Urothelium cell line (cell line): ENCODE data around the gene KIF20B.
"Not testable (repeated sequence)": the region's sequence is repeated elsewhere in the genome, so short reads cannot be mapped to it uniquely, and the experiment has no call there.

ENCODE experiments used
- DNase-seq: peaks from one replicate; pipeline ENCODE4 v3.0.0; 2011; ENCODE audit warnings: low spot score, mixed read lengths
- FAIRE-seq: peaks from 2 replicates; lab custom pipeline; 2011; peaks lifted over from hg19 to GRCh38; lab: Jason Lieb, UNC

The KIF20B gene

DNA sequence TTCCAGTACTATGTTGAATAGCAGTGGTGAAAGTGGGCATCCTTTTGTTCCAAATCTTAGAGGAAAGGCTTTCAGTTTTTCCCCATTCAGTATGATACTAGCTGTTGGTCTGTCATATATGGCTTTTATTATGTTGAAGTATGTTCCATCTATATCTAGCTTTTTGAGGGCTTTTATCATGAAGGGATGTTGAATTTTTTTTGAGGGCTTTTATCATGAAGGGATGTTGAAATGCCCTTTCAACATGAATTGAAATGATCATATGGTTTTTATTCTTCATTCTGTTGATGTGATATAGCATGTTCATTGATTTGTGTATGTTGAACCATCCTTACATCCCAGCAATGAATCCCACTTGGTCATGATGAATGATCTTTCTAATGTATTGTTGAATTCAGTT lies 75.3 kb downstream of the KIF20B start:
- FAIRE-seq (no peak), DNase-seq (no peak)

DNA sequence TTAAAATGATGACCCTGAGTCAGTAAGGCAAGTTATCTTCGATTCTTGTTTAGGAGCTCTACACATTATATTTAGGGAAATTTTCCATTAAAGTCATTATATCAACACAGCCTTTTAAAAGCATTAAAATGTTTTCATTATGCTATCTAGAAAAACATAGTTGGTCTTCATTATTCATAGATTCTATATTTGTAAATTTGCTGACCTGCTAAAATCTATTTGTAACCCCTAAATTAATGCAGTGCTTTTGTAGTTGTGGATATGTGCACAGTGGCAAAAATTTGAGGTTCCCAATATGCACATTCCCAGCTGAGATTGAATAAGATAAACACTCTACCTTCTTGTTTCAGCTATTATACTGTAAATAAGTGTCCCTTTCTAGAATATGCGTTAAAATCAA lies 81.1 kb downstream of the KIF20B start:
- DNase-seq (no peak), FAIRE-seq (no peak)

GRCh38 chr10:89783406-89783805 lies 82.0 kb downstream of the KIF20B start:
- FAIRE-seq = no peak
- no peak for DNase-seq

- FAIRE-seq = no peak
Measured at GRCh38 chr10:89785095-89785494, 83.7 kb downstream of the KIF20B start.

GRCh38 chr10:89789188-89789877 lies 87.9 kb downstream of the KIF20B start:
- no peak for FAIRE-seq
- DNase-seq = no peak

More at GRCh38 chr10:89785095-89785494, 83.7 kb downstream of the KIF20B start:
- DNase-seq = no peak

- no peak for FAIRE-seq
- no peak for DNase-seq
Measured at GRCh38 chr10:89792187-89792586, 90.8 kb downstream of the KIF20B start.

GRCh38 chr10:89793649-89794254 lies 92.4 kb downstream of the KIF20B start:
- FAIRE-seq (no peak), DNase-seq (peak; percentile 64)

DNA sequence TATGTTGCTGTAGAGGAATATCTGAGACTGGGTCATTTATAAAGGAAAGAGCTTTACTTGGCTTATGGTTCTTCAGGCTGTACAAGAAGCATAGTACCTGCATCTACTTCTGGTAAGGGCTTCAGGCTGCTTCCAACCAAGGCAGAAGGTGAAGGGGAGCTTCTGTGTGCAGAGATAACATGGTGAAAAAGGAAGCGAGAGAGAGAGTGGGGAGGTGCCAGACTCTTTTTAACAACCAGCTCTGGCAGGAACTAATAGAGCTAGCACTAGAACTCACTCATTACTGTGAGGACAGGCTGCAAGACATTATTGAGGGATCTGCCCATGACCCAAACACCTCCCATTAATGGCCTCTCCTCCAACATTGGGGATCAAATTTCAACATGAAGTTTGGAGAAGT lies 94.5 kb downstream of the KIF20B start:
- FAIRE-seq (no peak), DNase-seq (no peak)

DNA sequence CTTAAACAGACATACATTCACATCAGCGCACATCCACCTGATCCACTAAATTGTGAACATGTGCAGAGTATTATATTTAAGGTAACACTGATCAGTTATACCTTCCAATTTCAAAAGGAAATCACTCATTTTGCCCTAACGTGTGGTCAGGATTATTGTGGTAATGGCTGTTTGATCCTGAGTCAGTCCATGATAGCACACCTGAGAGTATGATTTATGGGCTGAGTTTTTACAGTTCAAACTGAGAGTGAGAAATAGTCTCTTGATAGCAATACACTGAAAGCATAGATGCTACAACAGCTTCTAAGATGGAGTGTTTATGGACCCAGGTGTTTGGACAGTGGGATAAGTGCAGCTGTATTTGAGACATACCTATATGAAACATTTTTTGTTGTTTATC lies 96.7 kb downstream of the KIF20B start:
- FAIRE-seq (no peak), DNase-seq (no peak)

GRCh38 chr10:89799573-89799972 lies 98.2 kb downstream of the KIF20B start:
- FAIRE-seq (no peak), DNase-seq (no peak)

DNA sequence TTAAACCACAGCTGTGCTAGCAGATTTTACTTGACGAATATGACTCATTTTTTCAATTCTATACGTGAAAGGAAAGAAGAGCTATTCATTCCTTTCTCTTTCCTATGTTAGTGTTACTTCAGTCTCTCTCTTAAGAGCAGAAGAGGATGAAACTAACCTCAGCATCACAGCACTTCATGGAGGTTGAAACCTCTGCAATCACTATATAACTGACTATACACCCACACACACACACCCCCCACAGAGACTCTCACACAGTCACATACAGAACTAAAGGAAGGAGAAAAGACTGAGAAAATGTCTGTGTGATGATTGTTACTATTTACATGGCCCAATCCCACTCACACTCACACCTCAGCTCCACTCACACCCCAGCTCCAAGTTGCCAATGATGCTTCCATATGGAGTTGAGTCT lies 104.2 kb downstream of the KIF20B start:
- FAIRE-seq = no peak
- DNase-seq = no peak

DNA sequence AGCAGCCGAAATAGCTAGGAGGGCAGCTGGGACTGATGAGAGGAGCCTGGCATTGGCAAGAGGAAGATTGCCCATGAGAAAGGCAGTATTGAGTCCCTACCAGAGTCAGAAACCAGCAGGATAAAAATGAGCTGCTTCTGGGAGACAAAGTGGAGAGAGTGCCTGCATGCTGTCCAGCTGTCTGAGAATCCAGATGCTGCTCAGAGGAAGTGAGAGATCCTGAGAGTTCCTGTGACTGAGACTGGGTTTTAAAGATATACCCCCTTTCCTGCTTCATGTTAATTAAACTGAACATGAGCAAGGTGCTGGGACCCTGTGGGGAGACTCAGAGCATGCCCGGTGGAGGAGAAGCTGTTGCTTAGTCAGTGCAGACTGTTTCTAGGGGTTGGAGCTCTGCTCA lies 107.5 kb downstream of the KIF20B start:
- FAIRE-seq (no peak), DNase-seq (no peak)

GRCh38 chr10:89809766-89810165 lies 108.4 kb downstream of the KIF20B start:
- FAIRE-seq (no peak), DNase-seq (no peak)

GRCh38 chr10:89810908-89811525 lies 109.6 kb downstream of the KIF20B start:
- no peak for FAIRE-seq
- no peak for DNase-seq

DNA sequence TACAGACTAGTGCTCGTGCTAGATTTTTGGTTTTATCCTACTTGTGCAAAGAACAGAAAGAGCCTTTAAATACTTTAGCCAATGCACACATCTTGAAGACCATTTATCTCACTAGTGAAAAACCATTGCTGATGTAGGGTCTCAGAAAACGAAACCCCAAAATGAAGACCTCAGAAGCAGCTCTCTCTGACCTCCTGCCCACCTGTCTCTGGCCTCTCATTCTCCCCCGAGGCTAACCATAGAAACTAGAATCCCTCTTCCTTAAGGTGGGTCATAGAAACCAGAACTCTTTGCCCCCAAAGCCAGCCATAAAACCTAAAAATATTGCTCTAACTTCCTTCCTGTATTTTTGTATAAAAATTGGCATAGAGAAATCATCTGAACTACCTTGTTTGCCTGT lies 112.2 kb downstream of the KIF20B start:
- FAIRE-seq = no peak
- no peak for DNase-seq

DNA sequence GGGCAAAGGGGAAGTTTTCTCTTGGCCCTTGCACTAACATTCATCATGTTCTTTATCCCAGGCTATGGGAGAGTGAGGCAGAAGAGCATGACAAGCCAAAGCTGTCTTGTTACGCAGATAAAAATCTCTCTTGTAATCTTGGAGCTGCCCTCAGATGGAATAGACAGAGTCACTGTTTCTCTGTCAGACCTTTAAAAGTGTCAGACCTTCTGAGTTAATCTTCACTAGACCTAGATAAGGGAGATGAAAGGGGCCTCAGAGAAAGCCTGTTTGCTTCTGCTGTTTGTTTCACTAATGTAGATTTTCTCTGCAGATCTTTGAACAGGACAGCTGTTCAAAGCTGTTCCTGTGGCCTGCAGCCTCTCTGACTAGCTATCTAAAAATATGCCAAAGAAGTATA lies 112.9 kb downstream of the KIF20B start:
- no peak for FAIRE-seq
- no peak for DNase-seq

DNA sequence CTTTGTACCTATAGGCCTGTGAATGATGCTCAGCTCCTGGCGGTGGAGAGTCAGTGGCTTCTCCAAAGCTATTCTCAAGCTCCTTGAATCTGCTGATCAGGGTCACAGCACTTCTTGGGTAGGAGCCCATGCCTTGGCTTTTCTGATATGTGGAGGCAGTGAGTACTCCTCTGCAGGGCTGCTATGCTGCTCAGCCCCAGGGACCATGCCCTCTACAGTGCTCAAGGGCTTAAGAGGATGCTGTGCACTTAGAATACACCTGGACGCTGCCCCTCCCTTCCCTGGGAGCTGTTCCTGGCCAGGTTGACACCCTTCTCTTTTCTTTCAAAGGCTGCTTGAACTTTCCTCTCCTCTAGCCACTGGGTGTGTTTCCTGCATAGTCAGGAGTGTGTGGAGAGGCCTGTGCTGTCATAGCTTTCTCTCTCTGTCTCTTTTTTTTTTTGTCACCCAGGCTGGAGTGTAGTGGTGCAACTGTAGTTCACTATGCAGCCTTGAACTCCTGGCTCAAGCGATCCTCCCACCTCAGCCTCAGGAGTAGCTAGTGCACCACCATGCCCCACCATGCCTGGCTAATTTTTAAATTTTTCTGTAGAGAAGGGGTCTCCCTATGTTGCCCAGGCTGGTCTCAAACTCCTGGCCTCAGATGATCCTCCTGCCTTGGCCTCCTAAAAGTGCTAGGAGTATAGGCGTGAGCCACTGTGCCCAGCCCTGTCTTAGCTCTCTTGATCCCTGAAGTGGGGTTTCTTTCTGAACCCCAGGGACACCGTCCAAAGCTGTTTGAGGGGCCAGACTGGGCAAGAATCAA lies 113.9 kb downstream of the KIF20B start:
- FAIRE-seq (no peak), DNase-seq (no peak)

DNA sequence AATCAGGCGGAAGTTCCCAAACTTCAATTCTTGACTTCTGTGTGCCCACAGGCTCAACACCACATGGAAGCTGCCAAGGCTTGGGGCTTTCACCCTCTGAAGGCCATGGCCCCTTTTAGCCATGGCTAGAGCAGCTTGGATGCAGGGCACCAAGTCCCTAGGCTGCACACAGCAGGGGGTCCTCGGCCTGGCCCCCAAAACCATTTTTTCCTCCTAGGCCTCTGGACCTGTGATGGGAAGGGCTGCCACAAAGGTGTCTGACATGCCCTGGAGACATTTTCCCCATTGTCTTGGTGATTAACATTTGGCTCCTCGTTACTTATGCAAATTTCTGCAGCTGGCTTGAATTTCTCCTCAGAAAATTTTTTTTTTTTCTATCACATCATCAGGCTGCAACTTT lies 117.6 kb downstream of the KIF20B start:
- DNase-seq, FAIRE-seq: not testable (repeated sequence)
